HepG2 (cell line): ENCODE data around the gene SYCP2L. TPM values are rescaled to one million over a fixed set of nuclear protein-coding genes. Genes with fewer than 3 reads are reported as not detected.

Experiments
- CCDC6 ChIP-seq: sonication (generic); formaldehyde crosslinking; IDR thresholded peaks from 2 replicates; pipeline ENCODE4 v1.8.1; 2022; ENCODE audit warnings: mild to moderate bottlenecking, missing genetic modification reagents, moderate library complexity
- CEBPB ChIP-seq: IDR thresholded peaks from 2 replicates; pipeline ENCODE4 v1.6.1; 2011; ENCODE audit warnings: low read depth, low read length, improper control_type of control experiment, borderline replicate concordance
- HOXA9 ChIP-seq: sonication (generic); formaldehyde crosslinking; IDR thresholded peaks from 2 replicates; pipeline ENCODE4 v1.8.1; 2022; ENCODE audit warnings: missing genetic modification reagents, mild to moderate bottlenecking, moderate library complexity, borderline replicate concordance
- JUNB ChIP-seq: sonication (generic); formaldehyde crosslinking; IDR thresholded peaks from 2 replicates; pipeline ENCODE4 v1.8.0; 2022; ENCODE audit warnings: missing genetic modification reagents, mild to moderate bottlenecking, borderline replicate concordance
- MED1 ChIP-seq: sonication (generic); formaldehyde crosslinking; IDR thresholded peaks from 2 replicates; pipeline ENCODE4 v1.4.0; 2020; ENCODE audit warnings: missing genetic modification reagents
- POLR2AphosphoS5 ChIP-seq: IDR thresholded peaks from 2 replicates; pipeline ENCODE4 v1.6.1; 2012; ENCODE audit warnings: low read depth, low read length
- RBM39 ChIP-seq: fragments of 200-400 bp; formaldehyde crosslinking; IDR thresholded peaks from one replicate; pipeline ENCODE4 v1.6.1; 2018; ENCODE audit warnings: antibody characterized with exemption, mild to moderate bottlenecking, low read depth, low read length; ENCODE audit not compliant: poor library complexity, severe bottlenecking
- SIX1 ChIP-seq: sonication (generic); formaldehyde crosslinking; IDR thresholded peaks from 2 replicates; pipeline ENCODE4 v1.4.0; 2020; ENCODE audit warnings: missing genetic modification reagents, borderline replicate concordance
- SYNCRIP ChIP-seq: fragments of 200-400 bp; formaldehyde crosslinking; IDR thresholded peaks from 2 replicates; pipeline ENCODE4 v1.6.1; 2018; ENCODE audit warnings: mild to moderate bottlenecking, low read depth, low read length; ENCODE audit not compliant: insufficient read depth
- THYN1 ChIP-seq: sonication (generic); formaldehyde crosslinking; IDR thresholded peaks from 2 replicates; pipeline ENCODE4 v1.8.1; 2023; ENCODE audit warnings: low read depth, mild to moderate bottlenecking, moderate library complexity, missing genetic modification reagents, borderline replicate concordance
- WIZ ChIP-seq: sonication (generic); formaldehyde crosslinking; IDR thresholded peaks from 2 replicates; pipeline ENCODE4 v1.5.1; 2020; ENCODE audit warnings: mild to moderate bottlenecking, missing genetic modification reagents
- ZBTB21 ChIP-seq: sonication (generic); formaldehyde crosslinking; IDR thresholded peaks from 2 replicates; pipeline ENCODE4 v1.4.0; 2020; ENCODE audit warnings: missing genetic modification reagents
- ZBTB3 ChIP-seq: sonication (generic); formaldehyde crosslinking; IDR thresholded peaks from 2 replicates; pipeline ENCODE4 v1.4.0; 2020; ENCODE audit warnings: low read depth, mild to moderate bottlenecking, moderate library complexity, missing genetic modification reagents, borderline replicate concordance
- ZC3H4 ChIP-seq: sonication (generic); formaldehyde crosslinking; IDR thresholded peaks from 2 replicates; pipeline ENCODE4 v1.4.0; 2020; ENCODE audit warnings: missing genetic modification reagents, borderline replicate concordance
- ZFP41 ChIP-seq: sonication (generic); formaldehyde crosslinking; IDR thresholded peaks from 2 replicates; pipeline ENCODE4 v1.4.0; 2020; ENCODE audit warnings: mild to moderate bottlenecking, missing genetic modification reagents, borderline replicate concordance
- ZNF260 ChIP-seq: sonication (generic); formaldehyde crosslinking; IDR thresholded peaks from 2 replicates; pipeline ENCODE4 v1.4.0; 2020; ENCODE audit warnings: missing genetic modification reagents, low read depth, mild to moderate bottlenecking, borderline replicate concordance
- ZNF329 ChIP-seq: sonication (generic); formaldehyde crosslinking; IDR thresholded peaks from 2 replicates; pipeline ENCODE4 v1.9.0; 2021; ENCODE audit warnings: low read depth, mild to moderate bottlenecking, missing genetic modification reagents
- ZNF430 ChIP-seq: sonication (generic); formaldehyde crosslinking; IDR thresholded peaks from 2 replicates; pipeline ENCODE4 v1.9.0; 2021; ENCODE audit warnings: mild to moderate bottlenecking, missing genetic modification reagents
- ZNF432 ChIP-seq: sonication (generic); formaldehyde crosslinking; IDR thresholded peaks from 2 replicates; pipeline ENCODE4 v1.5.0; 2020; ENCODE audit warnings: missing genetic modification reagents, mild to moderate bottlenecking, borderline replicate concordance
- ZNF563 ChIP-seq: sonication (generic); formaldehyde crosslinking; IDR thresholded peaks from 2 replicates; pipeline ENCODE4 v1.8.0; 2022; ENCODE audit warnings: mild to moderate bottlenecking, moderate library complexity, missing genetic modification reagents
- ZNF605 ChIP-seq: sonication (generic); formaldehyde crosslinking; IDR thresholded peaks from 2 replicates; pipeline ENCODE4 v1.8.0; 2022; ENCODE audit warnings: mild to moderate bottlenecking, missing genetic modification reagents
- ZNF766 ChIP-seq: sonication (generic); formaldehyde crosslinking; IDR thresholded peaks from 2 replicates; pipeline ENCODE4 v1.5.0; 2020; ENCODE audit warnings: missing genetic modification reagents, borderline replicate concordance
- ZNF775 ChIP-seq: sonication (generic); formaldehyde crosslinking; IDR thresholded peaks from 2 replicates; pipeline ENCODE4 v1.4.0; 2020; ENCODE audit warnings: missing genetic modification reagents, mild to moderate bottlenecking, moderate library complexity, borderline replicate concordance
- ZNF782 ChIP-seq: sonication (generic); formaldehyde crosslinking; IDR thresholded peaks from 2 replicates; pipeline ENCODE4 v1.4.0; 2020; ENCODE audit warnings: missing genetic modification reagents, mild to moderate bottlenecking, borderline replicate concordance
- polyA plus RNA-seq, 8 experiments: library from polyadenylated mRNA; depleted of rRNA in 3 of 8; stranded (reverse) in 7 of 8; unstranded in 1 of 8; fragments of >200 nt; fragmentation: Illumina TruSeq in 4 of 8; extraction: Trizol in 4 of 8; gene quantifications; 2 replicates each; pipeline versions ENCODE4 v1.2.1 to v1.2.3, GENCODE V29; 2011 to 2016; ENCODE audit warnings: low read depth in 4 of 8, missing spikeins in 1 of 8, mixed read lengths in 1 of 8; ENCODE audit not compliant: insufficient read depth in 1 of 8
- total RNA-seq, 5 experiments: library from RNA; depleted of rRNA; stranded (reverse); fragments of >200 nt; fragmentation: Illumina TruSeq; extraction: Trizol; gene quantifications; 2 replicates each; pipeline ENCODE4 v1.2.3, GENCODE V29; 2016; ENCODE audit warnings: low read depth in 1 of 5
- TF ChIP-seq, protein P1 (sequence below): sonication (generic); formaldehyde crosslinking; conservative IDR thresholded peaks from 2 replicates; pipeline ENCODE4 v1.4.0; 2020; ENCODE audit warnings: missing genetic modification reagents
- TF ChIP-seq, protein P2 (sequence below): sonication (generic); formaldehyde crosslinking; IDR thresholded peaks from 2 replicates; pipeline ENCODE4 v1.8.0; 2022; ENCODE audit warnings: low read depth, missing genetic modification reagents
- TF ChIP-seq, protein P3 (sequence below): sonication (generic); formaldehyde crosslinking; IDR thresholded peaks from 2 replicates; pipeline ENCODE4 v1.5.1; 2020; ENCODE audit warnings: missing genetic modification reagents, mild to moderate bottlenecking, borderline replicate concordance

SYCP2L gene
- total and polyA plus RNA-seq, 2 of the 13 experiments (the other 11 are each of a cell fraction or from before 2014, with no cell fraction given): 0.22 to 0.54 TPM

DNA sequence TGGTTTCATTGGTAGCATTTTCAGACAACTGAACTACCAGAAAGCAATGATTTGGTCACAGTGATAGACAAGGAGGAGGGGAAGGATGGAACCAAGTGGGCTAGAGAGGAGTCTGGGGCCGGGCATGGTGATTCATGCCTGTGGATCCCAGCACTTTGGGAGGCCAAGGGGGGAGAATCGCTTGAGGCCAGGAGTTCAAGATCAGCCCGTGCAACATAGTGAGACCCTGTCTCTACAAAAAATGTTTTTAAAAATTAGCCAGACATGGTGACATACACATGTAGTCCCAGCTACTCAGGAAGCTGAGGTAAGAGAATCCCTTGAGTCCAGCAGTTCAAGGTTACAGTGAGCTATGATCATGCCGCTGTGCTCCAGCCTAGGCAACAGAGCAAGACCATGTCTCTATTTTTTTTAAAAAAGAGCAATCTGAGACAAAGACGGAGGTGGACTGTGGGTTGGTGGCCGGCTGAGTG is 70.6 kb downstream of the SYCP2L start (continued):
- TF ChIP-seq, protein P1, sequence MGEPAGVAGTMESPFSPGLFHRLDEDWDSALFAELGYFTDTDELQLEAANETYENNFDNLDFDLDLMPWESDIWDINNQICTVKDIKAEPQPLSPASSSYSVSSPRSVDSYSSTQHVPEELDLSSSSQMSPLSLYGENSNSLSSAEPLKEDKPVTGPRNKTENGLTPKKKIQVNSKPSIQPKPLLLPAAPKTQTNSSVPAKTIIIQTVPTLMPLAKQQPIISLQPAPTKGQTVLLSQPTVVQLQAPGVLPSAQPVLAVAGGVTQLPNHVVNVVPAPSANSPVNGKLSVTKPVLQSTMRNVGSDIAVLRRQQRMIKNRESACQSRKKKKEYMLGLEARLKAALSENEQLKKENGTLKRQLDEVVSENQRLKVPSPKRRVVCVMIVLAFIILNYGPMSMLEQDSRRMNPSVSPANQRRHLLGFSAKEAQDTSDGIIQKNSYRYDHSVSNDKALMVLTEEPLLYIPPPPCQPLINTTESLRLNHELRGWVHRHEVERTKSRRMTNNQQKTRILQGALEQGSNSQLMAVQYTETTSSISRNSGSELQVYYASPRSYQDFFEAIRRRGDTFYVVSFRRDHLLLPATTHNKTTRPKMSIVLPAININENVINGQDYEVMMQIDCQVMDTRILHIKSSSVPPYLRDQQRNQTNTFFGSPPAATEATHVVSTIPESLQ (CRISPR knock-in tag): no peak
- TF ChIP-seq JUNB (CRISPR knock-in tag) (peak; percentile 55; the same call in 1 of the 2 replicates), ZFP41 (CRISPR knock-in tag) (no peak), THYN1 (no peak), ZNF430 (CRISPR knock-in tag) (0 out of 2 replicates have a peak, but pooled peaks have one; percentile 6), ZC3H4 (CRISPR knock-in tag) (no peak), RBM39 (no peak), ZNF563 (CRISPR knock-in tag) (peak; percentile 51; the same call in 1 of the 2 replicates), ZNF782 (CRISPR knock-in tag) (no peak), POLR2AphosphoS5 (no peak), SIX1 (CRISPR knock-in tag) (peak; percentile 91), MED1 (CRISPR knock-in tag) (peak; percentile 91), ZNF432 (CRISPR knock-in tag) (no peak), SYNCRIP (no peak), ZNF329 (CRISPR knock-in tag) (no peak), CCDC6 (no peak), ZNF605 (CRISPR knock-in tag) (no peak), ZBTB3 (CRISPR knock-in tag) (no peak), HOXA9 (CRISPR knock-in tag) (no peak), ZBTB21 (CRISPR knock-in tag) (no peak; the same call in 1 of the 2 replicates), ZNF775 (0 out of 2 replicates have a peak, but pooled peaks have one; percentile 22), CEBPB (peak; percentile 45; the same call in 1 of the 2 replicates), ZNF260 (CRISPR knock-in tag) (no peak), ZNF766 (0 out of 2 replicates have a peak, but pooled peaks have one; percentile 36), WIZ (0 out of 2 replicates have a peak, but pooled peaks have one; percentile 65)
- TF ChIP-seq, protein P2, sequence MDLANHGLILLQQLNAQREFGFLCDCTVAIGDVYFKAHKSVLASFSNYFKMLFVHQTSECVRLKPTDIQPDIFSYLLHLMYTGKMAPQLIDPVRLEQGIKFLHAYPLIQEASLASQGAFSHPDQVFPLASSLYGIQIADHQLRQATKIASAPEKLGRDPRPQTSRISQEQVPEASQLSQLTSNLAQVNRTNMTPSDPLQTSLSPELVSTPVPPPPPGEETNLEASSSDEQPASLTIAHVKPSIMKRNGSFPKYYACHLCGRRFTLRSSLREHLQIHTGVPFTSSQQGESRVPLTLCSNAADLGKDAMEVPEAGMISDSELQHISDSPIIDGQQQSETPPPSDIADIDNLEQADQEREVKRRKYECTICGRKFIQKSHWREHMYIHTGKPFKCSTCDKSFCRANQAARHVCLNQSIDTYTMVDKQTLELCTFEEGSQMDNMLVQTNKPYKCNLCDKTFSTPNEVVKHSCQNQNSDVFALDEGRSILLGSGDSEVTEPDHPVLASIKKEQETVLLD: no peak
- TF ChIP-seq, protein P3, sequence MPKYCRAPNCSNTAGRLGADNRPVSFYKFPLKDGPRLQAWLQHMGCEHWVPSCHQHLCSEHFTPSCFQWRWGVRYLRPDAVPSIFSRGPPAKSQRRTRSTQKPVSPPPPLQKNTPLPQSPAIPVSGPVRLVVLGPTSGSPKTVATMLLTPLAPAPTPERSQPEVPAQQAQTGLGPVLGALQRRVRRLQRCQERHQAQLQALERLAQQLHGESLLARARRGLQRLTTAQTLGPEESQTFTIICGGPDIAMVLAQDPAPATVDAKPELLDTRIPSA: no peak
